Activated CD4-positive, alpha-beta memory T cell treated with anti-CD3 and anti-CD28 coated beads for 36 hours (primary cell): ENCODE results near the gene MAPK4. TPM values are rescaled to one million over a fixed set of nuclear protein-coding genes. Genes with fewer than 3 reads are reported as not detected.
"Not testable (repeated sequence)": the region's sequence is repeated elsewhere in the genome, so short reads cannot be mapped to it uniquely, and the experiment has no call there.

ENCODE experiments used
- CTCF ChIA-PET: fragments of 350-600 bp; sonication (Branson Sonifier 250); formaldehyde crosslinking; loops from one replicate; lab custom pipeline; 2021; ENCODE audit warnings: antibody characterized with exemption, inconsistent platforms; lab: Charles Lee
- POLR2A ChIA-PET: fragments of 350-600 bp; sonication (Branson Sonifier 250); formaldehyde crosslinking; loops from one replicate; lab custom pipeline; 2021; ENCODE audit warnings: antibody characterized with exemption; lab: Charles Lee
- DNase-seq: peaks from one replicate; pipeline ENCODE4 v3.0.0-alpha.2; 2020
- H3K27ac Mint-ChIP-seq: one replicate; pipeline ENCODE4 v1.8.0; 2021; ENCODE audit warnings: mixed read lengths
- H3K27me3 Mint-ChIP-seq: one replicate; pipeline ENCODE4 v1.8.0; 2021; ENCODE audit warnings: mixed read lengths
- H3K36me3 Mint-ChIP-seq: one replicate; pipeline ENCODE4 v1.8.0; 2021; ENCODE audit warnings: mixed read lengths
- H3K4me1 Mint-ChIP-seq: one replicate; pipeline ENCODE4 v1.8.0; 2021; ENCODE audit warnings: low read depth, mixed read lengths
- H3K4me3 Mint-ChIP-seq: one replicate; pipeline ENCODE4 v1.8.0; 2021; ENCODE audit warnings: mild to moderate bottlenecking, mixed read lengths
- H3K9me3 Mint-ChIP-seq: one replicate; pipeline ENCODE4 v1.8.0; 2021; ENCODE audit warnings: mixed read lengths
- intact Hi-C: fragments of 100-400 bp; cut with micrococcal nuclease; formaldehyde crosslinking; loops from one replicate; pipeline ENCODE4 v1.15.1; 2023
- total RNA-seq, 2 experiments: library from RNA; stranded (reverse); gene quantifications; one replicate each; pipeline ENCODE4 v1.2.3, GENCODE V29; 2021

MAPK4 gene
- not detected for total RNA-seq

DNA sequence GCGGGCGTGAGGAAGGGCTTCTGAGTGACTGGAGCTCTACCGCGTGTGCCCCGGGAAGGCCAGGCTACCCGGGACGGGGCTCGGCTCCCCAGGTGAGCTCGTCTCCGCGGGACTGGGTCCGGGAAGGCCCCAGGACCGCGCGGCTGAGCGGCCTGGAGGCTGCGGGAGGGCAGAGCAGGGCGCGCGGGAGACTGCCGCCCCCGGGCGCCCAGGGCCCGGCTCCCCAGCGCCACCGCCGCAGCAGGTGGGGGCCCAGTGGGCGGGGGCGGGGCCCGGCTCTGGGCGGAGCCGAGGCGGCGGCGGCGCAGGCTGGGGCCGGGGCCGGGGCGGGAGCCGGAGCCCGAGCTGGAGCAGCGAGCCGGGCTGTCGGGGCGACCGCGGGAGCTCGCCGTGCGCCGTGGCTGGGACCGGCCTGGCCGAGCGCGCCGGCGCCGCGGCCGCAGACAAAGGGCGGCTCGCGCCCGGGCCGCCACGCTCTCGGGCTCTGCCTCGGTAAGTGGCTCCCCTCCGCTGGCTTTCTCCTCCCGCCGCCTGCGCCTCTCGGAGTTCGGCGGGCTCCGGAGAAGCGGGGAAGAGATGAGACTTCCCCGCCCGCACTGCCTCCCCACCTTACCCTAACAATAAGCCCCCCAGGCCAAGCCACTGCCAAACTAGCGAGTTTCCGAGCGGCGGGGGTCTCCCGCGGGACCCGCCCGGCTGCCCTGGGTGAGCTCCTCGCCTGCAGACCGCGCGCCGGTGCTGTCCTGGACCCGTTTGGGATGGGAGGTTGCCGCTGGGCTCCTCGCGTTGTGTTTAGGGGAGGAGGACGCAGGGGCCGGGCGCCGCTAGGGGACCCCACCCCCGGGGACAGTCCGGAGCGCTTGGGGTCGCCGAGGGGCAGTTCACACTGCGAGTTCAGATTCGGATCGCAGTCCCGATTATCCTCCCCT is at the start of gene MAPK4:
TSS of gene MAPK4 (plus strand) at position 336 of the 929 bp plus-strand sequence. CDS start 103,872 bp downstream, outside the sequence.
- DNase-seq: peak; percentile 15
- H3K9me3 Mint-ChIP-seq: peaks cover 2% of the 10 kb centered on the region
- H3K36me3 Mint-ChIP-seq: no peaks in the 10 kb centered on the region
- H3K4me1 Mint-ChIP-seq: peaks cover 4% of the 10 kb centered on the region
- CTCF ChIA-PET: no interaction called here
- intact Hi-C loops: no loop called here
- no peak within 1 kb of the TSS for H3K27ac Mint-ChIP-seq
- H3K27me3 Mint-ChIP-seq: peaks cover 57% of the 10 kb centered on the region
- POLR2A ChIA-PET: no interaction called here
- H3K4me3 Mint-ChIP-seq: peak within 1 kb of the TSS; percentile 38

DNA sequence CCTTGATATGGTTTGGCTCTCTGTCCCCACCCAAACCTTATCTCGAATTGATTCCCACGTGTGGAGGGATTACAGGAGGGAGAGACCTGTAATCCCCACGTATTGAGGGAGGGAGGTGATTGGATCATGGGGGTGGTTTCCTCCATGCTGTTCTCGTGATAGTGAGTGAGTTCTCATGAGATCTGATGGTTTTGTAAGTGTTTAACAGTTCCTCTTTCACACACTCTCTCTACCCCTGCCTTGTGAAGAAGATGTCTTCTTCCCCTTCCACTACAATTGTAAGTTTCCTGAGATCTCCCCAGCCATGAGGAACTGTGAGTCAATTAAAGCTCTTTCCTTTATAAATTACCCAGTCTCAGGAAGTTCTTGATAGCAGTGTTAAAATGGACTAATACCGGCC is 42.6 kb upstream of the MAPK4 start:
- DNase-seq, H3K4me3 Mint-ChIP-seq, intact Hi-C loops, POLR2A ChIA-PET, H3K27me3 Mint-ChIP-seq, H3K4me1 Mint-ChIP-seq, H3K9me3 Mint-ChIP-seq, H3K27ac Mint-ChIP-seq, H3K36me3 Mint-ChIP-seq, CTCF ChIA-PET: not testable (repeated sequence)

DNA sequence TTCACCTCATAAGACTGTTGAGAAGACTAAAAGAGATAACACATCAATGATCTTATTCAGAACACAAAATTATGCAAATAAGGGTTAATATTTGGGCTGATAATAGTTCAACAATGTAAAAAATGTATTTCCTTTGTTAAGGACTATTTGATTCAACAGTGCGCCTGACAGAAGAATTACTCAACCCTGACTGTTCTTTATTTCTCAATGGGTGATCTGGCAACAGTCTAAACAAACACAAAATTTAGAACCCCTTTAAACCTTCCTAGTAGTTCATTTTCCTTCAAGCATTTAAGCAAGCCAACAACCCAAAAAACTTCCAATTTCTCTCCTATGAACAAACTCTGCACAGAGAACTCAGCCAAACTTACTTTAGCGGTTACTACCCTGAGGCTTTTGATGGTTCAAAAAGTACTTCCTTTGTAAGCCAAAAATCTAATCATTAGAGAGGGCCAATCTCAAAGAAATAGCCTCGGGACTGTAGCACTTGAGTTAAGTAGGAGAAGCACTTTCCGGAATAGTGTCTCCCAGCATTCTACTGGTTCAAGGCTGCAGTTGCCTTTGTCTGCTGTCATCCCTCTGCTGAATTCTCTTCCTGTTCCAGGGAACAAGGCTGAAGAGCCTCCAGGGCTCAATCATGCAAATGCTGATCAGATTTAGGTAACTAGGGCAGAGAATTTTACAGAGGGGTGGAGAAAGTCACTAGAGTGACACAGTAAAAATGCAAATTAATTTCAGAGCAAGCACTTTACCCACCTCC is 40.9 kb upstream of the MAPK4 start:
- no peak for DNase-seq
- no peak overlapping the region for H3K27ac Mint-ChIP-seq
- H3K9me3 Mint-ChIP-seq: no peaks in the 10 kb centered on the region
- H3K27me3 Mint-ChIP-seq: peaks cover 6% of the 10 kb centered on the region
- POLR2A ChIA-PET: no interaction called here
- H3K36me3 Mint-ChIP-seq: no peaks in the 10 kb centered on the region
- no peak overlapping the region for H3K4me3 Mint-ChIP-seq
- CTCF ChIA-PET: no interaction called here
- intact Hi-C loops: no loop called here
- no peaks in the 10 kb centered on the region for H3K4me1 Mint-ChIP-seq

DNA sequence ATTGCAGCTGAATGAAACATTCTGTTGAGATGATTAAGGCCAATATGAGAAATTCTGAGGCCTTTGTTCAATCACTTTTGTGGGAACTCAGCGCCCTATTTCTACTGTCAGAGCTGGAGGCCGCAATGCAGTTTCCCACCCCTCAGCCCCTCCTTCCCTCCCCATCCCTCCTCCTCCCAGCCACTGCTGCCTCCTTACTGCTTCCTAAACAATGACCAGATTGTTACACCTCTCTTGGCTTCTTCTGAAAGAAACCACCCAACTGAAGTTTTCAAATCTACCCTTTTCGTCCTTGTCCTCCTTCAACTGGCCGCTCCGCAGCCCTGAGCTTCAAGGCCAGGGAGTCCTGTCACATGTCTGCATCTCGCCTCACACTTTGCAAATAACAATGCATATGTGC is 36.7 kb upstream of the MAPK4 start:
- intact Hi-C loops: no loop called here
- ChIA-PET POLR2A (no interaction called here), CTCF (no interaction called here)
- Mint-ChIP-seq H3K27me3 (peaks cover 14% of the 10 kb centered on the region), H3K36me3 (no peaks in the 10 kb centered on the region), H3K9me3 (no peaks in the 10 kb centered on the region), H3K27ac (no peak overlapping the region), H3K4me3 (no peak overlapping the region), H3K4me1 (no peaks in the 10 kb centered on the region)
- no peak for DNase-seq

DNA sequence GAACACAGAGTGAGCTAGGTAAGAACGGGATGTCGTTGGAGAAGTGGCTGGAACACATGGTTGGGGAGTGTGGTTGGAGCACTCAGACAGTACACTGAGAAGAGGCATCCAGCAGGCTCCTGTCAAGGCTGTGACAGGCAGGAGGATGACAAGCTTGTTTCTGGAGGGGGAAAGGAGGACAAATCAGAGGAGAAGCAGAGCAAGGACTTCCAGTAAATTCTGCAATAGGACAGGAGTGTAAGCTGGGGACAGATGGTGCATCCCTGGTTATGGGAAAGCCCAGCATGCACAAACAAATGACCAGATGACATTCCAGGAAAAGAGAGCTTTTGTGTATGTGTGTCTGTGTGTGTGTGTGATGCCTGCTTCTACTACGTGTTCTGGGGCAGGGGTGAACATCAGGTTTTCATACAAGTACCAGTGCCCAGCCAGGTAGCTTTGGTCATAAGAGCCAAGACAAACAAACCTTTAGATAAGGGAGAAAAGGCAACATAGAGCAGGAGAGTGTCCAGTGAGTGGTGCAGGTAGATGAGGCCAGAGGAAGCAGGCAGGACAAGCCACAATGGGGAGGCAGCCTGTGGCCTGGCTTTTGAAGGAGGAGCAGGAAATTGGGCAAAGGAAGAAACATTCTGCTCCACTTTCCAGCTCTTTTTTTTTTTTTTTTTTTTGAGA is 32.1 kb upstream of the MAPK4 start:
- Mint-ChIP-seq H3K27ac (no peak overlapping the region), H3K36me3 (no peaks in the 10 kb centered on the region), H3K9me3 (peaks cover 17% of the 10 kb centered on the region), H3K27me3 (peaks cover 12% of the 10 kb centered on the region), H3K4me1 (no peaks in the 10 kb centered on the region), H3K4me3 (no peak overlapping the region)
- intact Hi-C loops: no loop called here
- ChIA-PET CTCF (no interaction called here), POLR2A (no interaction called here)
- DNase-seq: no peak

DNA sequence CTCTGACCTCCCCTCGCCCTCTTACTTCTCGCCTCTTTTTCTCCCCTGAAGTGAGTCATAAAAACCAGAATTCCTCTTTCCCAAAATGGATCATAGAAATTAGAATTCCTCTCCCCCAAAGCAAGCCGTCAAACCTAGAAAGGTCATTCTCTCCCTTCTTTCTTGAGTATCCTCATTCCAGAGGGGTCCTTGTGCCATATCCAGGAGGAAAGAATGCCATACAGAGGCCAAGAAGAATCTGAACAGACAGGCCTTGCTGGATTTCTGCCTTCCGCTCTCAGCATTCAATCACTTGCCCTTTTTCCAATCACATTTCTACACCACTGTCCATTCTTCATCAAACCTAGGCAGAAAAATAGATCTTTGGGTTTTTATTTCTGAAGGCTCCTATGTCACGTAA is 31.1 kb upstream of the MAPK4 start:
- DNase-seq: no peak
- no peak overlapping the region for H3K27ac Mint-ChIP-seq
- no peak overlapping the region for H3K4me3 Mint-ChIP-seq
- H3K36me3 Mint-ChIP-seq: no peaks in the 10 kb centered on the region
- ChIA-PET POLR2A (no interaction called here), CTCF (no interaction called here)
- peaks cover 9% of the 10 kb centered on the region for H3K27me3 Mint-ChIP-seq
- intact Hi-C loops: no loop called here
- peaks cover 27% of the 10 kb centered on the region for H3K9me3 Mint-ChIP-seq
- no peaks in the 10 kb centered on the region for H3K4me1 Mint-ChIP-seq

DNA sequence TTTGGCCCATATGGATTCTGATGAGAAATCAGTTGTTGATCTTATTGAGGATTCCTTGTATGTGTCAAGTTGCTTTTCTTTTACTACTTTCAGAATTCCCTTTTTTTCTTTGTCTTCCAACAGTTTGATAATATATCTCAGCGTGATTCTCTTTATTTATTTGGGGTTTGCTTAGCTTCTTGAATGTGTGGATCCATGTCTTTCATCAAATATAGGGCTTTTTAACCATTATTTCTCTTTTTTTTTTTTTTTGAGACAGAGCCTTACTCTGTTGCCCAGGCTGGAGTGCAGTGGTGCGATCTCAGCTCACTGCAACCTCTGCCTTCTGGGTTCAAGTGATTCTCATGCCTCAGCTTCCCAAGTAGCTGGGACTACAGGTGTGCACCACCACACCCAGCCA is 26.1 kb upstream of the MAPK4 start:
- H3K36me3 Mint-ChIP-seq, CTCF ChIA-PET, POLR2A ChIA-PET, H3K4me1 Mint-ChIP-seq, intact Hi-C loops, H3K27me3 Mint-ChIP-seq, H3K4me3 Mint-ChIP-seq, DNase-seq, H3K27ac Mint-ChIP-seq: not testable (repeated sequence)
- peaks cover 40% of the 10 kb centered on the region for H3K9me3 Mint-ChIP-seq

DNA sequence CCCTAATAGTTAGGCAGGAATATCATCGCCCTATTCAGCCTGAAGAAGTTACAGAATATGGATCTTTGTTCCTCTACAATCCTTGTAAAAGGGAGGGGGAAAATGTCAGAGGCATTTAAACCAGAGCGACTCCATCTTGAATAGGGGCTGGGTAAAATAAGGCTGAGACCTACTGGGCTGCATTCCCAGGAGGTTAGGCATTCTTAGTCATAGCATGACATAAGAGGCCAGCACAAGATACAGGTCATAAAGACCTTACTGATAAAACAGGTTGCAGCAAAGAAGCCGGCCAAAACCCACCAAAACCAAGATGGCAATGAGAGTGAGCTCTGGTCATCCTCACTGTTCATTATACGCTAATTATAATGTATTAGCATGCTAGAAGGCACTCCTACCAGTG is 15.4 kb upstream of the MAPK4 start:
- POLR2A ChIA-PET, intact Hi-C loops, H3K27me3 Mint-ChIP-seq, H3K4me1 Mint-ChIP-seq, H3K4me3 Mint-ChIP-seq, H3K27ac Mint-ChIP-seq, CTCF ChIA-PET, H3K9me3 Mint-ChIP-seq, H3K36me3 Mint-ChIP-seq, DNase-seq: not testable (repeated sequence)

DNA sequence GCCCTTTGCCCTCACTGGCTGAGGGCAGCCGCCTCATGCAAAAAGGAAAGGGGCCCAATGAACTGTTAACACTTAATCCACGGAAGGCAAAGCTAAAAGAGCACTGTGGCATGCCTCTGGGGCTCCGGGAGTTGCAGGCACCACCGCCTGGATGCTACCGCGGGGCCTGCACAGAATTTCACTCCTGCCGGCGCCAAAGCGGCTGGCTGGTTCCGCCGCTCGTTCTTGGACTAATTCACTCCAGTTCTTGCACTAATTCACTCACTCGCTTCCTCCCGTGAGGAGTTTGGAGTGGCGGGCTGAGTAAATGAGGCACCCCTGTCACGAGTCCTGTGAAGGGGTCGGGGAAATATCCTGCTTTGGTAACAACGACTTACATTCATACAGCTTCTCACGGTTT is 14.0 kb upstream of the MAPK4 start:
- Mint-ChIP-seq H3K4me1 (no peaks in the 10 kb centered on the region), H3K36me3 (no peaks in the 10 kb centered on the region), H3K27me3 (peaks cover 3% of the 10 kb centered on the region), H3K9me3 (peaks cover 5% of the 10 kb centered on the region), H3K27ac (no peak overlapping the region), H3K4me3 (no peak overlapping the region)
- POLR2A ChIA-PET: no interaction called here
- CTCF ChIA-PET: no interaction called here
- intact Hi-C loops: no loop called here
- DNase-seq: no peak

DNA sequence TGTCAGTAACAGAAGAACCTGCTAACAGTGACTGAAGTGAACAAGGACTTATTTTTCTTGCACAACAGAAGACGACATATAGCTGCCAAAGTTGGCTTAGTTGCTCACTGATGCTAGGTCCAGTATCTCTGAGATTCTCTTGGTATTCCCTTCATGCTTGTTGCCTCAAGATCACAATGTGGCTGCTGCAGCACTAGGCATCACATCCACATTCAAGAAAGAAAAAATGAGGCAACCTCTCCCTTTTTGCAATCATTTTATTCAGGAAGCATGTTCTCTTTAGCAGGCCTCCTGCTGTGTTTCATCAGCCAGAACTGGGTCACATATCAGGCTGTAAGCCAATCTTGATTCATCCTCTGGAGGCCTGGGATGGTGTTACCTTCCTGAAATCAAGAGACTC is 11.7 kb upstream of the MAPK4 start:
- DNase-seq: no peak
- H3K4me1 Mint-ChIP-seq: no peaks in the 10 kb centered on the region
- intact Hi-C loops: no loop called here
- H3K27ac Mint-ChIP-seq: no peak overlapping the region
- H3K36me3 Mint-ChIP-seq: no peaks in the 10 kb centered on the region
- H3K27me3 Mint-ChIP-seq: peaks cover 14% of the 10 kb centered on the region
- POLR2A ChIA-PET: no interaction called here
- H3K4me3 Mint-ChIP-seq: no peak overlapping the region
- CTCF ChIA-PET: no interaction called here
- H3K9me3 Mint-ChIP-seq: peaks cover 5% of the 10 kb centered on the region

DNA sequence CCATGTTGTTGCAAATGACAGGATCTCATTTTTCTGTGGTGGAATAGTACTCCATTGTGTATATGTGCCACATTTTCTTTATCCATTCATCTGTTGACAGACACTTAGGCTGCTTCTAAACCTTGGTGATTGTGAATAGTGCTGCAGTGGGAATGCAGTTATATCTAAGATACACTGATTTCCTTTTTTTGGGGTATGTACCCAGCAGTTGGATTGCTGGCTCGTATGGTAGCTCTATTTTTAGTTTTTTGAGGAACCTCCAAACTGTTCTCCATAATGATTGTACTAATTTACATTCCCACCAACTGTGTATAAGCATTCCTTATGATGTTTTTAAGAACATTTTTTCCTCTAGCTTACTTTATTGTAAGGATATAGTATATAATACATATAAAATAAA is 8.2 kb upstream of the MAPK4 start:
- CTCF ChIA-PET, DNase-seq, H3K4me1 Mint-ChIP-seq, POLR2A ChIA-PET, H3K4me3 Mint-ChIP-seq, H3K27ac Mint-ChIP-seq, H3K36me3 Mint-ChIP-seq, H3K9me3 Mint-ChIP-seq, intact Hi-C loops: not testable (repeated sequence)
- H3K27me3 Mint-ChIP-seq: peaks cover 28% of the 10 kb centered on the region

DNA sequence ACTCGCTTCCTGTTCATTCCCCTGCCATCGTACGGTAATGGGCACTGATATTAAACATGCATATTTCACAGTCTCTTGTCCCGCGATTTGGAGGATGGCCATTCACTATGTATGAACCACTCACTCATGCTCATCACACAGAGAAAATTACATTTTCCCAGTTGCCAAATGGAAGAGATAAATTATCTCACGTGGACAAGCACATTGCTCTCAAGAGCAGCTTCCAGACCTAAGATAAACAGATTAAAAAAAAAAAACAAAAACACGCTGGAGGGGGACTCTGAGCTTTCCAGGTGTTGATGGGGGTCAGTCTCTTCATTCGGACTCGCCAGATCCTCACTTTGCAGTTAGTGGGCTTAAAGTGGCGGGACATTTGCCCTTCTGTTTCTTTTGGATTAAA is 1.7 kb upstream of the MAPK4 start:
- no peak for DNase-seq
- intact Hi-C loops: no loop called here
- Mint-ChIP-seq H3K27ac (no peak overlapping the region), H3K9me3 (peaks cover 2% of the 10 kb centered on the region), H3K27me3 (peaks cover 57% of the 10 kb centered on the region), H3K36me3 (no peaks in the 10 kb centered on the region), H3K4me1 (peaks cover 4% of the 10 kb centered on the region), H3K4me3 (no peak overlapping the region)
- ChIA-PET CTCF (no interaction called here), POLR2A (no interaction called here)
